Esophagus squamous epithelium (tissue), 5 donors: ENCODE data around the gene FAM162B. TPM values are rescaled to one million over a fixed set of nuclear protein-coding genes. Genes with fewer than 3 reads are reported as not detected.

Source experiments
- DNase-seq: peaks from one replicate; lab custom pipeline; 2025; lab: John Stamatoyannopoulos, UW
- H3K27ac ChIP-seq, 4 donors: fragments of 200-600 bp; sonication (generic); one replicate each; pipeline ENCODE4 v1.5.1; 2016 to 2019; ENCODE audit warnings: mild to moderate bottlenecking in 1 of 4
- H3K27me3 ChIP-seq, 4 donors: fragments of 200-600 bp; sonication (generic); 1 replicate in 3 of 4; 2 replicates in 1 of 4; pipeline versions ENCODE4 v1.5.1 to v1.6.0; 2017 to 2021; ENCODE audit warnings: antibody characterized with exemption in 1 of 4
- H3K36me3 ChIP-seq, 3 donors: fragments of 200-600 bp; sonication (generic); one replicate each; pipeline ENCODE4 v1.5.1; 2016 to 2019
- H3K4me1 ChIP-seq, 3 donors: fragments of 200-600 bp; sonication (generic); one replicate each; pipeline ENCODE4 v1.5.1; 2017 to 2019
- H3K4me3 ChIP-seq, 4 donors: fragments of 200-600 bp; sonication (generic); 1 replicate in 3 of 4; 2 replicates in 1 of 4; pipeline ENCODE4 v1.5.1; 2016 to 2019; ENCODE audit warnings: mild to moderate bottlenecking in 2 of 4, moderate library complexity in 1 of 4
- H3K9me3 ChIP-seq, 3 donors: fragments of 200-600 bp; sonication (generic); one replicate each; pipeline ENCODE4 v1.5.1; 2016 to 2019
- CTCF ChIP-seq, 6 experiments: fragments of 450-650 bp in 4 of 6; fragments of 200-600 bp in 2 of 6; sonication (generic) in 2 of 6; IDR thresholded peaks; one replicate each; pipeline ENCODE4 v1.5.1; 2016 to 2019; ENCODE audit warnings: antibody characterized with exemption in 6 of 6, mild to moderate bottlenecking in 4 of 6, moderate library complexity in 4 of 6
- POLR2A ChIP-seq, 4 donors: fragments of 450-650 bp; IDR thresholded peaks; one replicate each; pipeline ENCODE4 v1.6.1; 2017; ENCODE audit warnings: antibody characterized with exemption in 4 of 4, mild to moderate bottlenecking in 4 of 4, moderate library complexity in 3 of 4
- WGBS, 2 donors: methylation state at CpG; one replicate each; pipeline ENCODE4 v1.1.5; 2018; 5-methylcytosine and 5-hydroxymethylcytosine counted together
- intact Hi-C: fragments of 100-400 bp; cut with DNase I; formaldehyde crosslinking; loops from one replicate; pipeline ENCODE4 v1.15.0; 2022
- total RNA-seq, 4 donors: library from RNA; depleted of rRNA; stranded (reverse); fragments of >200 nt; gene quantifications; one replicate each; pipeline ENCODE4 v1.1.0, GENCODE V29; 2016
- donor health status: DM: yes; HTN: yes; CAD: no.

FAM162B gene
- total RNA-seq, 4 donors from 2014 or later = 0.61 to 6.5 (median 3.1) TPM

- WGBS, 2 donors = 56 to 68% methylated on average over 3 of the region's 3 CpGs
These were observed 27.7 kb upstream of the FAM162B start for GRCh38 chr6:116793224-116793623.

GRCh38 chr6:116783852-116784251 lies 18.3 kb upstream of the FAM162B start:
- Histone ChIP-seq H3K27me3 (no peaks in the 10 kb centered on the region), H3K4me3 (no peak overlapping the region), H3K4me1 (peaks cover 0 to 4% (median 0%) of the 10 kb centered on the region in 3 donors), H3K36me3 (no peaks in the 10 kb centered on the region), H3K27ac (no peak overlapping the region), H3K9me3 (no peaks in the 10 kb centered on the region)
- DNase-seq = no peak
- 47 to 49% methylated on average over 5 of the region's 5 CpGs for WGBS, 2 donors
- TF ChIP-seq POLR2A (IDR thresholded peaks at IDR 0.05) (no peak), CTCF (IDR thresholded peaks at IDR 0.05) (no peak)
- intact Hi-C loops = no loop called here

More at GRCh38 chr6:116793224-116793623, 27.7 kb upstream of the FAM162B start:
- no peaks in the 10 kb centered on the region for H3K27me3 ChIP-seq
- no peak overlapping the region for H3K4me3 ChIP-seq
- H3K4me1 ChIP-seq = no peaks in the 10 kb centered on the region
- H3K27ac ChIP-seq = no peak overlapping the region
- no peak for TF ChIP-seq CTCF (IDR thresholded peaks at IDR 0.05)
- TF ChIP-seq POLR2A (IDR thresholded peaks at IDR 0.05) = no peak
- no peak for DNase-seq
- intact Hi-C loops = no loop called here
- H3K9me3 ChIP-seq = no peaks in the 10 kb centered on the region
- H3K36me3 ChIP-seq = no peaks in the 10 kb centered on the region

- Histone ChIP-seq H3K9me3 (no peaks in the 10 kb centered on the region), H3K27ac (no peak overlapping the region), H3K36me3 (no peaks in the 10 kb centered on the region), H3K4me3 (peak overlapping the region in 1 of 4 donors; percentile 12), H3K27me3 (no peaks in the 10 kb centered on the region), H3K4me1 (peaks cover 0 to 4% (median 0%) of the 10 kb centered on the region in 3 donors)
- no peak for TF ChIP-seq POLR2A (IDR thresholded peaks at IDR 0.05)
- peak in 5 of 6 experiments; percentile 20 to 45 (median 24) for TF ChIP-seq CTCF (IDR thresholded peaks at IDR 0.05)
- intact Hi-C loops = no loop called here
- no peak for DNase-seq
- 28 to 38% methylated on average over 13 of the region's 13 CpGs for WGBS, 2 donors
These were observed 14.2 kb upstream of the FAM162B start for GRCh38 chr6:116779573-116780164.

- H3K27me3 ChIP-seq = no peaks in the 10 kb centered on the region
- intact Hi-C loops = no loop called here
- no peaks in the 10 kb centered on the region for H3K4me1 ChIP-seq
- 64 to 78% methylated on average over 1 of the region's 1 CpG for WGBS, 2 donors
- TF ChIP-seq CTCF (IDR thresholded peaks at IDR 0.05) (no peak), POLR2A (IDR thresholded peaks at IDR 0.05) (no peak)
- no peaks in the 10 kb centered on the region for H3K9me3 ChIP-seq
- H3K4me3 ChIP-seq = no peak overlapping the region
- DNase-seq = no peak
- H3K36me3 ChIP-seq = no peaks in the 10 kb centered on the region
- H3K27ac ChIP-seq = no peak overlapping the region
These were observed 8.4 kb upstream of the FAM162B start for GRCh38 chr6:116773886-116774285.

GRCh38 chr6:116772450-116772849 lies 6.9 kb upstream of the FAM162B start:
- Histone ChIP-seq H3K27ac (no peak overlapping the region), H3K36me3 (no peaks in the 10 kb centered on the region), H3K27me3 (peaks cover 0 to 3% (median 0%) of the 10 kb centered on the region in 4 donors), H3K4me3 (no peak overlapping the region), H3K9me3 (no peaks in the 10 kb centered on the region), H3K4me1 (no peaks in the 10 kb centered on the region)
- no peak for DNase-seq
- 68 to 72% methylated on average over 1 of the region's 1 CpG for WGBS, 2 donors
- intact Hi-C loops = no loop called here
- TF ChIP-seq POLR2A (IDR thresholded peaks at IDR 0.05) = no peak
- TF ChIP-seq CTCF (IDR thresholded peaks at IDR 0.05) = no peak
